B cell (primary cell): Measurements from ENCODE around the gene FGF6. TPM values are rescaled to one million over a fixed set of nuclear protein-coding genes. Genes with fewer than 3 reads are reported as not detected.

Source experiments
- ATAC-seq: fragments of 200-7000 bp; cut with Tn5 transposase; one replicate; pipeline ENCODE4 v1.10.0; 2021; ENCODE audit warnings: low read depth, mild to moderate bottlenecking, moderate number of reproducible peaks, moderate library complexity
- CTCF ChIA-PET: fragments of 350-600 bp; sonication (Branson Sonifier 250); formaldehyde crosslinking; loops from one replicate; lab custom pipeline; 2021; ENCODE audit warnings: antibody characterized with exemption, inconsistent platforms; lab: Charles Lee
- POLR2A ChIA-PET: fragments of 350-600 bp; sonication (Branson Sonifier 250); formaldehyde crosslinking; loops from one replicate; lab custom pipeline; 2021; ENCODE audit warnings: antibody characterized with exemption; lab: Charles Lee
- DNase-seq: peaks from one replicate; pipeline ENCODE4 v3.0.0; 2013
- H2AFZ ChIP-seq: 2 replicates; pipeline ENCODE4 v1.6.1; 2012; ENCODE audit warnings: mild to moderate bottlenecking, low read depth, low read length; ENCODE audit not compliant: insufficient read depth, poor library complexity, severe bottlenecking
- H3K27ac ChIP-seq, 2 donors: 1 replicate in 1 of 2; 2 replicates in 1 of 2; pipeline ENCODE4 v1.5.1; 2012 to 2013; ENCODE audit warnings: low read length in 2 of 2, mild to moderate bottlenecking in 2 of 2, moderate library complexity in 1 of 2
- H3K27me3 ChIP-seq, 4 experiments: fragments of 200-600 bp in 1 of 4; sonication (generic) in 1 of 4; replicated peaks in 1 of 4; 1 replicate in 2 of 4; 2 replicates in 2 of 4; pipeline versions ENCODE4 v1.6.1 to v1.7.0; 2013 to 2016; ENCODE audit warnings: low read length in 3 of 4, mild to moderate bottlenecking in 2 of 4, mixed read lengths in 1 of 4, moderate library complexity in 1 of 4; ENCODE audit not compliant: insufficient read depth in 4 of 4, control insufficient read depth in 3 of 4; ENCODE audit errors: control extremely low read depth in 1 of 4
- H3K36me3 ChIP-seq, 2 experiments: replicated peaks in 1 of 2; 1 replicate in 1 of 2; 2 replicates in 1 of 2; pipeline versions ENCODE4 v1.6.1 to v1.7.1; 2013; ENCODE audit warnings: low read length in 1 of 2; ENCODE audit not compliant: insufficient read depth in 2 of 2, control insufficient read depth in 1 of 2; ENCODE audit errors: control extremely low read depth in 1 of 2, extremely low read depth in 1 of 2
- H3K4me1 ChIP-seq, 2 donors: fragments of 200-600 bp in 1 of 2; sonication (generic) in 1 of 2; 1 replicate in 1 of 2; 2 replicates in 1 of 2; pipeline versions ENCODE4 v1.5.1 to v1.6.1; 2013 to 2017; ENCODE audit warnings: low read length in 2 of 2; ENCODE audit not compliant: control insufficient read depth in 2 of 2, insufficient read depth in 2 of 2
- H3K4me2 ChIP-seq: replicated peaks from 2 replicates; pipeline ENCODE3; 2012; ENCODE audit warnings: mild to moderate bottlenecking, low read depth, low read length; ENCODE audit not compliant: poor library complexity, severe bottlenecking
- H3K4me3 ChIP-seq, 5 experiments: fragments of 200-600 bp in 1 of 5; sonication (generic) in 1 of 5; 1 replicate in 3 of 5; 2 replicates in 2 of 5; pipeline versions ENCODE4 v1.5.1 to v1.7.0; 2011 to 2016; ENCODE audit warnings: low read length in 4 of 5, mild to moderate bottlenecking in 4 of 5, low read depth in 2 of 5, control low read depth in 1 of 5, moderate library complexity in 1 of 5; ENCODE audit not compliant: insufficient read depth in 1 of 5; ENCODE audit errors: control extremely low read depth in 1 of 5, extremely low read depth in 1 of 5
- H3K79me2 ChIP-seq: fragments of 200-600 bp; sonication (generic); one replicate; pipeline ENCODE4 v1.6.0; 2016; ENCODE audit warnings: low read length; ENCODE audit not compliant: control insufficient read depth, insufficient read depth
- H3K9ac ChIP-seq: fragments of 200-600 bp; sonication (generic); 2 replicates; pipeline ENCODE4 v1.6.1; 2017; ENCODE audit warnings: mild to moderate bottlenecking, low read length, moderate library complexity
- H3K9me3 ChIP-seq, 3 donors: one replicate each; pipeline versions ENCODE4 v1.6.1 to v1.7.1; 2013; ENCODE audit warnings: low read length in 2 of 3; ENCODE audit not compliant: control insufficient read depth in 2 of 3, insufficient read depth in 1 of 3; ENCODE audit errors: control extremely low read depth in 1 of 3
- H4K20me1 ChIP-seq: 2 replicates; pipeline ENCODE4 v1.6.0; 2012; ENCODE audit warnings: mild to moderate bottlenecking, low read length; ENCODE audit not compliant: insufficient read depth, control insufficient read depth, poor library complexity, severe bottlenecking
- H3K27ac Mint-ChIP-seq: one replicate; pipeline ENCODE4 v1.8.0; 2021; ENCODE audit warnings: mixed read lengths
- H3K27me3 Mint-ChIP-seq: one replicate; pipeline ENCODE4 v1.8.0; 2021; ENCODE audit warnings: mixed read lengths
- H3K4me1 Mint-ChIP-seq: one replicate; pipeline ENCODE4 v1.8.0; 2021; ENCODE audit warnings: mixed read lengths
- H3K4me3 Mint-ChIP-seq: one replicate; pipeline ENCODE4 v1.8.0; 2021; ENCODE audit warnings: mixed read lengths
- H3K9me3 Mint-ChIP-seq: one replicate; pipeline ENCODE4 v1.8.0; 2022; ENCODE audit warnings: mixed read lengths; ENCODE audit not compliant: insufficient read depth
- CTCF ChIP-seq: fragments of 200-600 bp; IDR thresholded peaks from one replicate; pipeline ENCODE4 v1.8.0; 2022; ENCODE audit warnings: antibody characterized with exemption, mild to moderate bottlenecking
- EZH2 ChIP-seq: IDR thresholded peaks from 2 replicates; pipeline ENCODE4 v1.6.1; 2012; ENCODE audit warnings: borderline replicate concordance, low read depth, mild to moderate bottlenecking, moderate library complexity, low read length; ENCODE audit not compliant: insufficient read depth, poor library complexity, severe bottlenecking
- WGBS: methylation state at CpG from one replicate; pipeline ENCODE4 v1.1.5; 2013; ENCODE audit warnings: missing lambda C conversion rate; ENCODE audit not compliant: insufficient coverage; 5-methylcytosine and 5-hydroxymethylcytosine counted together
- intact Hi-C: fragments of 100-400 bp; cut with micrococcal nuclease; formaldehyde crosslinking; loops from one replicate; pipeline ENCODE4 v1.10.0; 2022
- polyA plus RNA-seq: library from polyadenylated mRNA; depleted of rRNA; stranded (reverse); fragments of >200 nt; gene quantifications from 2 replicates; pipeline ENCODE4 v1.2.3, GENCODE V29; 2012
- total RNA-seq, 2 donors: library from RNA; stranded (reverse); fragments of 120-200 nt in 1 of 2; gene quantifications; 1 replicate in 1 of 2; 2 replicates in 1 of 2; pipeline versions ENCODE4 v1.2.3 to v1.2.4, GENCODE V29; 2013 to 2022

Gene FGF6
- total and polyA plus RNA-seq, 2 donors (not counting 1 experiment from before 2014, with no cell fraction given) = not detected

GRCh38 chr12:4486049-4486699 lies 40.6 kb upstream of the FGF6 start:
- no peak overlapping the region for H3K4me3 Mint-ChIP-seq
- no peak overlapping the region for H3K4me2 ChIP-seq
- WGBS = no CpG with 5 or more reads among the region's 4 CpGs
- peaks cover 3 to 25% of the 10 kb centered on the region in 2 experiments for H3K36me3 ChIP-seq
- no peak overlapping the region for H3K9ac ChIP-seq
- H3K4me1 Mint-ChIP-seq = peaks cover 9% of the 10 kb centered on the region
- no peaks in the 10 kb centered on the region for H3K27me3 Mint-ChIP-seq
- no peaks in the 10 kb centered on the region for H3K9me3 Mint-ChIP-seq
- no peaks in the 10 kb centered on the region for H4K20me1 ChIP-seq
- ChIA-PET POLR2A (no interaction called here), CTCF (no interaction called here)
- TF ChIP-seq CTCF (no peak), EZH2 (no peak)
- no peak for DNase-seq
- no peak for ATAC-seq
- H3K27me3 ChIP-seq = no peaks in the 10 kb centered on the region
- no peaks in the 10 kb centered on the region for H3K9me3 ChIP-seq
- intact Hi-C loops = no loop called here
- H3K4me3 ChIP-seq = no peak overlapping the region
- H3K79me2 ChIP-seq = no peaks in the 10 kb centered on the region
- no peak overlapping the region for H3K27ac ChIP-seq
- no peak overlapping the region for H2AFZ ChIP-seq
- peaks cover 0 to 2% of the 10 kb centered on the region in 2 donors for H3K4me1 ChIP-seq
- H3K27ac Mint-ChIP-seq = no peak overlapping the region
